GM12874 (cell line): ENCODE measurements around the gene CACNB1.

Experiments used
- CTCF ChIP-seq: IDR thresholded peaks from 2 replicates; pipeline ENCODE4 v1.5.1; 2011; ENCODE audit warnings: low read depth, mild to moderate bottlenecking, control low read depth, low read length, moderate library complexity; ENCODE audit not compliant: insufficient read depth

Gene CACNB1

GRCh38 chr17:39198186-39198566, 707 bp upstream of the CACNB1 start:
- TF ChIP-seq CTCF: no peak

GRCh38 chr17:39196808-39197291, 619 bp downstream of the CACNB1 start:
- TF ChIP-seq CTCF: no peak

GRCh38 chr17:39196241-39196807, 1.1 kb downstream of the CACNB1 start:
- no peak for TF ChIP-seq CTCF

GRCh38 chr17:39195568-39196160, 1.8 kb downstream of the CACNB1 start:
- TF ChIP-seq CTCF: no peak

GRCh38 chr17:39194985-39195524, 2.4 kb downstream of the CACNB1 start:
- no peak for TF ChIP-seq CTCF

GRCh38 chr17:39194089-39194984, 3.1 kb downstream of the CACNB1 start:
- TF ChIP-seq CTCF: no peak

GRCh38 chr17:39193346-39193745, 4.1 kb downstream of the CACNB1 start:
- TF ChIP-seq CTCF: no peak
